Myocyte (in vitro differentiated cells): ENCODE measurements around the gene CD3G. TPM values are rescaled to one million over a fixed set of nuclear protein-coding genes. Genes with fewer than 3 reads are reported as not detected.
A peak's percentile ranks its signal among the peaks of the same experiment; 100 is the strongest.
"Not testable (repeated sequence)": the region's sequence is repeated elsewhere in the genome, so short reads cannot be mapped to it uniquely, and the experiment has no call there.

ENCODE experiments used
- DNase-seq: peaks from one replicate; pipeline ENCODE4 v3.0.0-alpha.2; 2012; ENCODE audit warnings: low read depth
- total RNA-seq: library from RNA; depleted of rRNA; stranded (reverse); fragments of >200 nt; gene quantifications from 2 replicates; pipeline ENCODE4 v1.2.3, GENCODE V29; 2014

Gene CD3G
- total RNA-seq, 1 donor from 2014 or later = not detected

DNA sequence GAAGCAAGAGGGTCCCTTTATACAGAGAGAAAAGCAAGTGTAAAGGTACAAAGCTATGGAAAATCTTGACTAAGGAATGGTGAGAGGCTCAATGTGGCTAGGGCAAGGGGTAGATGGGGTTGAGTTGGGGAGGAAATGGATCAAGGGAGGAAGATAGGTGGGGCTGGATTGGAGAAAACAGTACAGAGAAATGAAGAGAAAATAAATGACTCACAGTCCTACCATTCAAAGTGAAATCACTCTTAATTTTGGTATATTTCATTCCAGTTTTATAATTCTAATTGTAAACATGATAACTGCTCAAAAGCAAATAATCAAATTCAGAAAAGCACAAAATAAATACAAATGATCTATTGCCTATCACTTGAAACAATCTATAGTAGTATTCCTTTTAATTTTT, 31.8 kb downstream of the CD3G start:
- DNase-seq = no peak

DNA sequence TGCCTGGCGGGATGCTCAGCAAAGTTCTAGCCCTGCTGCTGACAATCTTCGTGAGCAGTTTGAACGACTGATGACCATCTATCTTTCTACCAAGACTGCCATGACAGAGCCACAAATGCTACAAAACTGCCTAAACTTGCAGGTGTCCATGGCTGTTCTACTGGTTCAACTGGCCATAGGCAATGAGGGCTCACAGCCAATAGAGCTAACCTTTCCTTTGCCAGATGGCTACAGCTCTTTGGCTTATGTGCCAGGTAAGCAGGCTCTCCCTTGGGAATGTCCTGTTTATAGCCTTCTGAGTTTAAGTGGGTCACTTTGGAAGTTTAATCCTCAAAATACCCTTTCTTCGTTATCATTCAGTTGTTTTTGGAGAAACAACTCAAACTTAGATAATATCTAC, 35.4 kb downstream of the CD3G start:
- DNase-seq = no peak

- peak; percentile 61 for DNase-seq
Measured at GRCh38 chr11:118380571-118380970, 36.4 kb downstream of the CD3G start.

DNA sequence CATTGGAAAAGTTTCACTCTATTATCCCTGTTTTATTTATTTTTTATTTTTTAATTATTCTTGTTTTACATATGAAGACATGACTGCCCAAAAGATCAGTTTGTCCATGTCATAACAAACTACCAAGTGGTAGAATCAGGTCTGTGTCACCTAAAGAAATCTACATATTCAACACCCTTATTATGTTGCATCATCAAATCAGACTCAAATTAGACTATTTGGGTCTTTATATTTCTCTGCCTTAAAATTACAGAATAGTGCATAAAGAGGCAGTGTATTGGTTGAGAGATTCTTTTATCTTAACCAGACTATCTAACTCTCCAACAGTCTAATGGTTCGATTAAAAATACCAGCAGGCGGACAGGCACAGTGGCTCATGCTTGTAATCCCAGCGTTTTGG, 38.8 kb downstream of the CD3G start:
- no peak for DNase-seq

DNA sequence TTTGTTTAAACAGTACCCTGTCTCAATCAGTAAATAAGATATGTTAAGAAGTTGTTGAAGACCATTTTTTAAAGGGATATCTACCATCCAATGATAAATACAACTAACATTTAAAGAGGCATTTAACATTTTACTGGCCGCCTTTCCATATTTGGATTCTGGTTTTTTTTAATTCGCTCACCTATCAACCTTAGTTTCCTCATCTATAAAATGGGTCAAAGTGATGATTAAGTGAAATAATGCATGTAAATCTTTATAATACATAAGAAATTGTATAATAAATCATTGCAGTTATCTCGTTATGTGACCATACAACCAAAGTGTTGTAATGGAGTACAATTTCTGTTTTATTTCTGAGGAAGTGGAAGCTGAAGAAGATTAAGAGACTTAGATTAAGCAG, 39.5 kb downstream of the CD3G start:
- no peak for DNase-seq

DNA sequence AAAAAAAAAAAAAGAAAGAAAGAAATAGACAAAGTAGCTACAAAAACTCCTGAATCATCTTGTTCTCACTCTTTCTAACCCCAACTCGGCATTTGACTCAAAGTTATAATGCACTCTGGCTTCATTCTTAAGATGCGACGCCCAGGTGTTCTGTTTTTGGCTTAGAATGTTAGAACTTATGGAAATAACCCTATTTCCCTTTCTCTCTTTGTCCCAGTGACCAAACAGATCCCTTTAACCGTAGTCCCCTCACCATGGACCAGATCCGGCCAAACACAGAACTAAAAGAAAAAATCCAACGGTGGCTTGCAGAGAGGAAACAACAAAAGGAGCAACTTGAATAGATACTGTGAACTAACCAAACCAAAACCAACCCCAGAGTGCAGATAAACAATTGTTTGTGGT, 52.0 kb downstream of the CD3G start:
- DNase-seq = no peak

GRCh38 chr11:118397448-118397847, 53.3 kb downstream of the CD3G start:
- no peak for DNase-seq

DNA sequence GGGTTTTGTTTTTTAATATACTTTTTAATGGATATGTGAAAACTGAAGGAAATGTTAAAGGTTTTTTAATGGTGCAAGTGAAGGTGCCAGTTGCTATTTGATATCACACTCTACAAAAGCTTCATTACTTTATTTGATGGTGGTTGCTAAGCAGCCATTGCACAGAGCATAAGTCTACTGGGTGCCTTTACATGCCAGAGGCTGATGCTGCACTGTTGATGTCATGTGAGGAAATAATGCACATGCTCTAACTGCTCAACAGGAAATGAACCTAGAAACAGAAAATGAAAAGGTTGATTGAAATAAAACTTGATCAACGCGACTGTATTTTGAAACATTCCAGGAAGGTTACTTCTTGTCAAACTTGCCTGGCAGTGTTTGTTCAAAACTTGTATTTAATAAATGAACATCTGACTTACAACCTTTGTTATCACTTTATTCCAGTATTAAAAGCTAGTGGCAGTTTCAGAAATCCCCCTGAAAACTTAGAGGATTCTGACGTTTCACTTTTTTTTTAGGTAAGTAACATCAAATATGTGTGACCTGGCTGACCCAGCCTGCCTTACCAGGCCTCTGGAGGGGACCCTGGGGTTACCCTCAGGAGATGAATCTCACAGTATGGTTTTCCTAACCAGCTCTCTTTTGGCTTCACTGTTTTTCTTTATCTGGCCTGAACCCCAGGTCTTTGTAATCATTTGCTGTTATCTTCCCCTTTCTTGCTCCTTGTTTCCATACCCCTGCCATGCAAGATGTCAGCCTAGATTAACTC, 54.8 kb downstream of the CD3G start:
- no peak for DNase-seq

DNA sequence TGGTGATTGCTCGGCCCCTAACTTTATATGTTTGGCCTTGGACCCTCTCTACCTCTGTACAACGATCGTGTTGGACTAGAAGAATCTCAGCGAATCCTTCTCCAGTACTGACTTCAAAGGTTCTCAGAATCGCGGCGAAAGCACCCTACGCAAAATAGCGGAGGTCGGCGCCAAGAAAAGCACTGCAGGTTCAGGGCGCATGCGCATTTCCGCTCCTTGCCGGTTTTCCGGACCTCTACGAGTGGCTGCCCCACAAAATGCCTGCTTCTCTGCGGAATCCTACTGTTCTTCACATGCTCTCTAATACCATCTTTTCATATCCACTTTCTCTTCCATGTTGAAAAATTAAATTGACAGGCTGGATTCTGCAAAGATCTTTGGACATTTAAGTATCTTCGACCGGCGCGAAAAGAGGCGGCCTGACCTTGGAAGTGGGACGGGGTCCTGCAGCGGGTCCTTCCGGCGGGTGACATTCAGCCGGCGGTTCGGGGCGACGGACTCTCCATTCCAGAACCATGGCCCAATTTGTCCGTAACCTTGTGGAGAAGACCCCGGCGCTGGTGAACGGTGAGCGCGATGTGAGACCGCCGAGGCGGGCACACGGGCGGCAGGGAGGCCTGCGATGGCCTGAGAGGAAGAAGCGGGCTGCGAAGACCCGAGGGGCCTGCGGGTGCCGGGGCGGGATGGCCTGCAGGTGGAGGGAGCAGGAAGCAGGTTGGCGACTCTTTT, 57.2 kb downstream of the CD3G start, which contains the start of gene ATP5MG:
Gene ATP5MG (plus strand): TSS at position 456 of the 729 bp plus-strand sequence. CDS start 60 bp downstream, at position 516.
- DNase-seq = peak; percentile 92

GRCh38 chr11:118401880-118402590, 57.9 kb downstream of the CD3G start:
- peak; percentile 27 for DNase-seq

DNA sequence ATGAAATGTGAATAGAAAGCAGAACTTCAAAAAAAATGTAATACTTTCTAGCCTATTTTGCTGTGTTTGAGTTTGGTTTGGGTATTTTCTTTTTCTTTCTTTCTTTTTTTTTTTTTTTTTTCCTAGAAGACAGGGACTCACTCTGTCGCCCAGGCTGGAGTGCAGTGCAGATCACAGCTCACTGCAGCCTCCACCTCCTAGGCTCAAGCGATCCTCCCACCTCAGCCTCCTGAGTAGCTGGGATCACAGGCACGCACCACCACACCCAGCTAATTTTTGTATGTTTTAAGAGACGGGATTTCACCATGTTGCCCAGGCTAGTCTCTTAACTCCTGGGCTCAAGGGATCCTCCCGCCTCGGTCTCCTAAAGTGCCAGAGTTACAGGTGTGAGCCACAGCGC, 58.5 kb downstream of the CD3G start:
- DNase-seq = not testable (repeated sequence)

Other genes starting within 250 kb of the CD3G start
- gene SCN4B, start 191.5 kb upstream of the CD3G start, total RNA-seq = 0.16 TPM in 1 of 2 replicates, not detected in the other
- not detected in 2 replicates for gene SCN2B, start 167.7 kb upstream of the CD3G start, total RNA-seq
- gene JAML, start 119.3 kb upstream of the CD3G start, total RNA-seq = not detected in 2 replicates
- gene MPZL3, start 92.0 kb upstream of the CD3G start, total RNA-seq = not detected in 2 replicates
- gene MPZL2, start 80.0 kb upstream of the CD3G start, total RNA-seq = not detected in 2 replicates
- gene CD3E, start 39.6 kb upstream of the CD3G start, total RNA-seq = not detected in 2 replicates
- gene CD3D, start 1.6 kb upstream of the CD3G start, total RNA-seq = not detected in 2 replicates
- gene UBE4A, start 15.3 kb downstream of the CD3G start, total RNA-seq = 45.0 and 45.6 TPM in 2 replicates
- 41.3 and 45.2 TPM in 2 replicates for gene ATP5MG, start 57.3 kb downstream of the CD3G start, total RNA-seq
- gene KMT2A, start 92.1 kb downstream of the CD3G start, total RNA-seq = 19.3 and 25.0 TPM in 2 replicates
- gene TTC36, start 183.1 kb downstream of the CD3G start, total RNA-seq = 1.7 and 3.8 TPM in 2 replicates
- gene TMEM25, start 186.8 kb downstream of the CD3G start, total RNA-seq = 15.6 and 22.3 TPM in 2 replicates
- gene IFT46, start 221.6 kb downstream of the CD3G start, total RNA-seq = 26.0 and 41.3 TPM in 2 replicates
- gene ARCN1, start 228.1 kb downstream of the CD3G start, total RNA-seq = 110 and 132 TPM in 2 replicates